Activated CD4-positive, alpha-beta T cell treated with anti-CD3 and anti-CD28 coated beads for 4 hours (primary cell): Measurements from ENCODE around the gene C1orf159.
A peak's percentile ranks its signal among the peaks of the same experiment; 100 is the strongest.

Experiments
- DNase-seq, 2 donors: peaks; one replicate each; pipeline ENCODE4 v3.0.0-alpha.2; 2020

Gene C1orf159

DNA sequence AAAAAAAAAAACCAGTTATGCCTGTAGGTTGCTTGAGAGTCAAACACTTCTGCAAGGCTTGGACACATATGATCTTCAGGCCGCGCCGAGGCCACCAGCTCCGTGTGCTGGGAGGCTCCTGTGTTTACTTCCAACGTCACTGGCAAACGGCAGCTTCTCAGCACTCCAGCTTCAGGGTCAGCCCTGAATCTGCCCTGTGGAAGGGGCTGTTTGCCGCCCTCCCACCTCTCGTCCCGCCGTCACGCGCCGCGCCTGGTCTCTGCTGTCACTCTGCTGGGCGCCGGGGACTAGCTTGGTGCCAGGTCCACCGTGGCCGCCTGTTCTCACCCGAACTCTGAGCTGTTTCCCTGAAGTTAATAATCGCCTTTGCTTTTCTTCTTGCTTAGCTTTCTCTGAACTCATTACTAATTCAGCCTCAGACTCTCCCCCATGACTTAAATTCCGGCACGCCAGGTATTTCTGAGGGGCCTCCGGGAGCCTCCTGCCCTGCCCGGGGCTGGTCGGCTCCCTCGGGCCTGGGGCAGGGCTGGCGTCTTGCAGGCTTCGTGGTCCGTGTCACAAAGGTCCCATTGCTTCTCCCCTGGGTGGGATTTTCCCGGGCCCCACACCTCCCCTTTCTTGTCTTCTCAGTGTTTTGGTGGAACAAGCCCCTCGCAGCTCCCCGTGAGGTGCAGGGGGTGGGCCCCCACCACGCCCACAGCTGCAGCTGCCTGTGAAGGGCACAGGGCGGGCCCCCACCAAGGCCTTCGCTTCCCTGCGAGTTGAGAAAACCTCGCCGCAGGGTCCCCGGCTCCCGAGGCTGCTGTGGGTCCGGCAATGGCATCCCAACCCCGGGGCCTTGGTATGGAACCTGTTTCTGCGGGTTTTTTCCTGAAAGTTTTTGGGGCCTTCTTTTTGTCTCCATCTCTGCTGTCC, 14.6 kb upstream of the C1orf159 start:
- DNase-seq: no peak

DNA sequence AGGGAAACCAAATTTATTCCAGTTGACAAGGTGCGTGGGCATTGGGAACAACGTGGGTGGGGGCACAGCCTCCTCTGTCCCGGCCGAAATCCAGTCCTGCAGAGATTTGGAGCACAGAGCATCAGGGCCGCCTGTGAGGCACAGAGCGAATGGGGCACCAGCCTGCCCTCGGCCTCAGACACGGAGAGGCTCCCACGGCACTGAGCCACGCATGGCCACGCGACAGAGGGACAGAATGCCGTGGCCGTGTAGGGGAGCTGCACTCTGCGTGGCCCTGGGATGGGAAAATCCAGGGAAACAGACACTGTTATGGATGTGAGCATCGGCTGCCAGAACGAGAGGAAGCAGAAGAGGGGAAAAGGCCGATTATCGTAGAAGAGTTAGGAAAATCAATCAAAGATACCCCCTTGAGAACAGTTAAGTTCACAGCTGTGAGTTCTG, 13.5 kb upstream of the C1orf159 start:
- DNase-seq: no peak

DNA sequence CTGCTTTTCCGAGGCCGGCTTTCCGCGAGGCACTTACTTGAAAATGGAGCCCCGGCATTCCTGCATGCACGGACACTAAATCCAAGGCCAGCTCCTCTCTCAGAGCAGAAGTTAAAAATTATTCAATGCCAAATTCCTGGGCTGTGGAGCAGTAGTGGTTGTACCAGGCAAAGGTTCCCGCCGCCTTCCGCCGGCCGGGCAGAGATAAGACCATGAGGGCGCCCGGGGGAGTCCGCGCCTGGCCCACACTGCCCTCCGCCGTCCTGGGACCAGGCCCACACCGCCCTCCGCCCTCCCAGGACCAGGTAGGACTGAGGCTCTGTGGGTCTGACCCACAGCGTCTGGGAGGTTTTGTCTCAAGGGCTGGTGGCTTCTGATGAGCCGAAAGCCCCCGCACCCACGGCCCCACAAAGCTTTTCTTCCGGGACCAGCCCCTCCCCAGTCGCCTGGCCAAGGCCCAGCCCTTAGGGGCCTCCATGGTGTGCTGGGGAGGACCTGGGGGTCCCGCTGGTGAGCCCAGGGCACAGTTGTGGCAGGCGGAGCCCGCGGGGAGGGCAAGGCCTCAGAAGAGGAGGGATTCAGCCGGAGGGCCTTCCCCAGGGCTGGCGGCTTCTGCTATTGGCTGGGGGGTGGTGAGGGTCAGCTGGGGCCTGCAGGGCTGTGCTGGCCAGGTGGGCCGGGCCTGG, 12.7 kb upstream of the C1orf159 start:
- no peak for DNase-seq

DNA sequence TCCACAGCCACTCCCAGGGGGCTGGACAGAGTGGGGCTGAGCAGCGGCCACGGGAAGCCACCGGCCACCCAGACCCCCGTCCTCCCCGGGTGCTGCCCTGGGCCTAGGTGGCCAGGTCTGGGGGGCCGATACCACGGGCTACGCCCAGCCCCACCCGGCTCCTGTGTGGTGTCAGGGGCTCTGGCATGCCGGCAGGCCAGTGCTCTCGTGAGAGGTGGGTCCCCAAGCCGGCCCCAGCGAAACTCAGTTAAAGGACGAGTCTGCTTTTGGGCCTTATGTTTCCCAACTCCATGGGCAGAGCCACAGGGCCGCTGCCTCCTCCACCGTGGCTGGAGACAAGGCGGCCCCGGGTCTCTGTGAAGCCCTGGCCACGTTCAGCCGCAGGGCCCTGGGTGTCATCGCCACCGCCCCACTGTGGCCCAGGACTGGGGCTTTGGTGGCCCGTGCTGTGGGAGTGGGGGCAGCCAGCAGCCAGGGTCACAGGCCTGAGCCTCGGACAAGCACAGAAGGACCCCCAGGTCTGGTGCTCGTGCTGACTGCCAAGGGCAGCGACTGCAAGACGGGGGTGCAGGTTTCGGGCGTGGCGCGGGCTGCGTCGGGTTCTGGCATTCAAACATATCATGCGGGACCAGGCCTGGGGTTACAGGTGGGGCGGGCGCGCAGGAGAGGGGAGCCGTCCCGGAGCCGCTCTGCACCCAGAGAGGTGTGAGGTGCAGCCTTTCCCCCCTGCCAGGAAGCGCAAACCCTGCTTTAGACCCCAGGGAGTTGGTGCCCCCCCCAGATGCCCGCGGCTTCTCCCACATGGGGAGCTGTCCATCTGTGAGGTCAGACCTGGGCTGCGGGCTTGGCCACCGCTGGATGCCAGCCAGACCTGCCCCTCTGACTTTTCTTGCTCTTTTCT, 11.9 kb upstream of the C1orf159 start:
- DNase-seq: no peak

DNA sequence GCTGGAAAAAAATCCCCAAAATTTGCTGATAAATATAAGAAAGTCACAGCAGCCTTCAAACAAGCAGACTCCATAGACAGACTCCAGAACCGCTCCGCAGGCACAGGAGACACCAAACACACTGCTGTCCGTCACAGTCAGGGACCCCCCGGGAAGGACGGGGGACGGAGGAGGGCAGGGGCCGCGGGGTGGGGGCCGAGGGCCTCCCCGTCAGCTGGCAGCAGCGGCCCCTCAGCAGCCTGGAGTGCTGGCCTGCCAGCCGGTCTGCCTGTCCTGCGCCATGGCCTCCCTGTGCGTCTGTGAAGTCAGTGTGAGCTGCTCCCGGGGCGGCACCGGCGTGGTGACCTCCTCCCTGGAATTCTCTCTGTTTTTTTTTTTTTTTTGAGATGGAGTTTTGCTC, 10.1 kb upstream of the C1orf159 start:
- DNase-seq: no peak

DNA sequence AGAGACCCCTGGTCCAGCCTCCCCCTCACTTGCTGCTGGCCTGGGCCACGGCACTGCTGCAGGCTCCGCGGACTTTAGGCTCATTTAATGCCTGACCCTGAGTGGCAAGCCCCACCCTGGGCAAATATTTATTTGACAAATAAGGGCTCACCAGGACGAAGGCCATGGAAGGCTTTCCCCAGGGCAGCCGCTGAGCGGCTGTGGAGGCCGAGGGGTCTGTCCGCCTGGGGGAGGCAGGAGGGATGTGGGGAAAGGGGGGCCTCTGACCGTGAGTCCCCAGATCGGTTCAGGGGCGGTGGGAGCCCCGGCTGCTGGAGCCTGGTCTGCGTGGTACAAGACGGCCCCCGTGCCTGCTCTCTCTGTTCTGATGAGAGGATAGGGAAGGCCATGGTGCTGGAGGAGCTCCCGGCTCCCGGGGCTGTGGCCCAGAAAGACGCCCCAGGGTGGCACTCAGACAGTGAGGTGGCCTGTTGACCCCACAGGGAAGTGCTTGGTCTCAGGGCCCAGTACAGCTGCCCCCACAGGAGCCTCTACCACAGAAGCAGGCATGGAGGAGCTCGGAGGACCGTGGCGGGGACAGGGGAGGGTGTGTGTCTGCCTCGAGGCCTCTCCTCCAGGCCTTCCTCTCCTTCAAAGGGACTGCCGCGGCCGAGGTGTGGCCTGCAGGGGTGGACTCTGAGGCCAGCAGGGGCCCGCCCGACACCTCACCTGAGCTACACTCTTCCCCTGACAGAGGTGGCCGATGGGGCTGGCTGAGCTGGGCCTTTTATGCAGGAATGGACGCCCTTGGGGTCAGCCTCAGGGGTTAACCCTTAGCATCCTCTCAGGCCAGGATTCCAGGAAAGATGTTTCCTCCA, 9.1 kb upstream of the C1orf159 start:
- no peak for DNase-seq

DNA sequence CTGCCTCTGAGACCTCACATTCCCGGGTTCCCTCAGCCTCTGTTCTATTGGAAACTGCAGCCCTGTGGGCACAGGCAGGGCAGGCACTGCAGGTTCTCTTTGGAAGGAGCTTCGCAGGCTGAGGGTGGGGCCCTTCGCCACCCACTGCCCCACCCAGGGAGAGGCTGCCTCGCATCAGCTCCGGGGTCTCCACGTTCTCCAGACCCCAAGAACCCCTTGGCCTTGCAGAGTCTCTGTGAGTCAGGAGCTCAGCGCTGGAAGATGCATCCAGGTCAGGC, 8.6 kb upstream of the C1orf159 start:
- no peak for DNase-seq

DNA sequence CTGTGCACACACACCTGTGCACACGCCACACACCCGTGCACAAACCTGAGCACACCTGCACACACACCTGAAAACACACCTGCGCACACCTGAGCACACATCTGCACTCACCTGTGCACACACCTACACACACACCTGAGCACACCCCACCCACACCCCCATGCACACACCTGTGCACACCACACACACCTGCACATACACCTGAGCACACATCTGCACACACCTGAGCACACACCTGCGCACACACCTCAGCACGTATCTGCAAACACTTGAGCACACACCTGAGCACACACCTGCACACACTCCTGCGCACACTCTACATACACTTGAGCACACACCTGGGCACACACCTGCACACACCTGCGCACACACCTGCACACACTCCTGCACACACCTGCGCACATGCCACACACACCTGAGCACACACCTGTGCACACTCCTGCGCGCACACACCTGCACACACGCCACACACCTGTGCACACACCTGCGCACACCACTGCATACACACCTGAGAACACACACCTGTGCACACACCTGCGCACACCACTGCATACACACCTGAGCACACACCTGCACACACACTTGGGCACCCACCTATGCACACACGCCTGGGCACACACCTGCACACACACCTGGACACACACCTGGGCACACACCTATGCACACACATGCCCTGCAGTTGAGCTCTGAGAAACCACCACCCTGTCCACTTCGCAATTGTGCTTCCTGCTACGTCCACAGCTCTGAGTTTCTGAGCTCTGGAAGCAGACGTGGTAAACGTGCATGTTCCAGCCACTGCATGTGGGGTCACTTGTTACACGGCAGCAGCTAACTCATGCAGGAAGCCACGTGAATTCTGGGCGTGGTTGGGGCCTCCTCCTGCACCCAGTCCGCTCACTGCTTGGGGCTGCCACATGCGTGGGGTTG, 8.0 kb upstream of the C1orf159 start:
- DNase-seq: no peak

DNA sequence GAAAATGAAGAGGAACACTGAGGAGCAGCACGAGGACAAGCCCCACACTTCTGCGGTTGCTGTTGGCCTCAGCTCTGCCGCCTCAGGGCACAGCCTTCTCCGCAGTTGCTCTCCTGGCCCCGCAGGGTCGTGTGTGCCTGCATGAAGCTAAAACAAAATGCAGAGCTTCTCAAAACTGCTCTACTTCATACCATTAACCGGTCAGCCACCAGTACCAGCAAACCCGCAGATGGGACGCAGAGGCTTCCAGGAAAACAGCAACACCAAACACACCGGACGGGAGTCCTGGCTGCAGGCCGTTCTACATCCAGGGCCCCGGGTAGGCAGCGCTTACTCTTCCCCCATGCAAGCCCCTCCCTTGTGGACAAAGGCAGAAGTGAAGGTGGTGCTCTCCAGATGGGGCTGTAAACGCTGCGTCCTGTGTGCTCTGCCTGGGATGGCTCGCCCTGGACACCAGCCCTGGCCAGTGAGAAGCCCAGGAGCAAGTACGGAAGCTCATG, 7.1 kb upstream of the C1orf159 start:
- DNase-seq: no peak

DNA sequence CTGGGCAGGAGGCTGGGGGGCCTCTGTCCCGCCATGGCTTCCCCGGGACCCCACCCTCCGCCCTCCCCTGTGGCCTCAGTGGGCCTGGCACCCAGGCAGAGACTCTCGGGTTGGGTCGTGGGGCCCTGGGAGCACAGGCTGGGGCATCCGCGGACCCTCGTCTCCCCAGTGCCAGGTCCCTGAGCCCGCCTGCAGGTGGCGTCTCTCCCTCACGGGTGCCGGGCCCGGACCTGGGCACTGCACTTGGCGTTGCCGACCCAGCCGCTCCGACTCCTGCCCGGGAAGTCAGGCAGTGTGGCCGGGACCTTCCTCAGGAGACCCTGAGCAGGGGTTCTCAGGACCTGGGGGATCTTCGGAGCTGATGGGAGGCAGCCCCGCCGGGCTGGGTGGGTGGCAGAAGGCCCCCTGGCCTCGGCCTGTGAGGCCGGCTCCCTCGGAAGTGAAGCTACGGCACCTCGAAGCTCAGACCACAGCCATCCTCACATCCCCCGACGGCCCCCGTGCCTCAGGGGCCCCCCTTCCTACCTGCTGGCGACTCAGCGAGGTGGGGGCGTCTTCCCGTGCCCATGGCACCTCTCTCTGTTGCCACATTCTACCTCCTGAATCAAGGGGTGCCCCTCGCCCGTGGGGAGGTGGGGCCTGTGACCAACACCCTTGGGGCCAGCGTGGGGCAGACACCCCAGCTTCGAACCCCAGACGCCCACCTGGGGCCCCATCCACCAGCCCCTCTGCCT, 6.4 kb upstream of the C1orf159 start:
- peak; percentile 87 for DNase-seq

DNA sequence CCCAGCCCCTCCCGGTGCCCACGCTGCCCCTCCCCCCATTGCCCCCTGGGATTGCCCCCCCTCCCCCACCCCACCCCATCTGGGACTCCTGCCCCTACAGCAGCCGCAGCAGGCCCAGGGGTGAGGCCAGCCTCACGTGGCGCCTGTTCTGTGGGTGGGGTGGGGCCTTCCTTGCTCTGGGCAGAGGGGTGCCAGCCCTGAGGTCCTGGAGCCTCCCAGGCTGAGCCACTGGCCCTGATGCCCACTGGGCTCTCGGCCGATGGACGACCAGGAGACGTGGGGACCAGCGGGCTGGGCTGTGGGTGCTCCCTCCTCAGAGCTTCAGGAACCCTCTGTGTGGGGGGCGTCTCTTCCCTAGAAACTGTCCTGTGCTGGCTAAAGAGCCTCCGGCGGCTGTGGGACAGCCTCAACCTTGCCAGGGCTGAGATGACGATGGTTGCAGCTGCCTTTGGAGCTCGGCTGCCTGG, 5.8 kb upstream of the C1orf159 start:
- DNase-seq: no peak

DNA sequence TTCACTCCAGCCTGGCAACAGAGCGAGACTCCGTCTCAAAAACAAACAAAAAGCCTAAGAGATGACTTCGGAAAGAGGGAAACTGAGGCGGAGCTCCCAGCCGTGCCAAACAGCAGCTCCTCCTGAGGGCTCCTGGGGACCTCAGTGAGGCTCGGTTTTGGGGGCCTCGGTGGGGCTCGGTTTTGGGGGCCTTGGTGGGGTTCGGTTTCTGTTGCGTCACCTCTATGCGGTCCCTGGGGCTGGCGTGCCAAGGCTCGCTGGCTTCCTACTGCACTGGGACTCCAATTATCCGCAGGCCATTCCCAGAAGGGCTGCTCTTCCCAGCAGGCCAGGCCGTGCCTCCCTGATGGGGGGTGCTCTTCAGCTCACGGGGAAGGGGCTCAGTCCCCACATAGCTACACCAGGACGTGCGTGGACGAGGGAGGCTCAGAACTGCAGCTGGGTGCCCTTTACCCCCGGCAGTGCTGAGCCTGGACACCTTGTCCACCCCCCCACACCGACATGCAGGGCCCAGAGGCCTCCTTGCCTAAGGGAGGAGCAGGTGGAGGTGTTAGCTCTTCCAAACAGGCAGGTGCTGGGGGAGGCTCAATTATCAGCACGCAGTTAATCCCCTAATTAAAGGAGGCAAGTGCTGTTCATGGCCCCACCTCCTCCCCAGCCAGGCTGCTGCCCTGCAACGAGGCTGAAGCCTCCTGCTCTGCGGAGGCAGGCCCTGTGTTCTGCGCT, 5.1 kb upstream of the C1orf159 start:
- DNase-seq: no peak

DNA sequence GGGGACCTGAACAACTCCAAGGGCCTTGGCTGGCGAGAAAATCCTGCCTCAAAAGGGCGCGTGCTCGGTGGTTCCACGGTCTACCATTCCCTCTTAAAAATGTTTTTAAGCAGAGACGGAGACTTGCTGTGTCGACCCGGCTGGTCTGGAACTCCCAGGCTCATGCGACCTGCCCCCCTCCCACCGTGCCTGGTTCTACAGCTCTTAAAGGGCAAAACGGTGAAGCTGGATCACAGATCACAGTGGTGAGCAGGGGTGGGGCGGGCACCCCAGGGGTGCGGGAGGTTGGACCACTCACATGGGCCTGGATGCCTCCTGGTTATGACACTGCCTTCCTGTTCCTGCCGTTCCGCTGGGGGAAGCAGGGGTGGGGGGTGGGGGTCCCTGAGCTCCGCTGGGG, 4.2 kb upstream of the C1orf159 start:
- no peak for DNase-seq

DNA sequence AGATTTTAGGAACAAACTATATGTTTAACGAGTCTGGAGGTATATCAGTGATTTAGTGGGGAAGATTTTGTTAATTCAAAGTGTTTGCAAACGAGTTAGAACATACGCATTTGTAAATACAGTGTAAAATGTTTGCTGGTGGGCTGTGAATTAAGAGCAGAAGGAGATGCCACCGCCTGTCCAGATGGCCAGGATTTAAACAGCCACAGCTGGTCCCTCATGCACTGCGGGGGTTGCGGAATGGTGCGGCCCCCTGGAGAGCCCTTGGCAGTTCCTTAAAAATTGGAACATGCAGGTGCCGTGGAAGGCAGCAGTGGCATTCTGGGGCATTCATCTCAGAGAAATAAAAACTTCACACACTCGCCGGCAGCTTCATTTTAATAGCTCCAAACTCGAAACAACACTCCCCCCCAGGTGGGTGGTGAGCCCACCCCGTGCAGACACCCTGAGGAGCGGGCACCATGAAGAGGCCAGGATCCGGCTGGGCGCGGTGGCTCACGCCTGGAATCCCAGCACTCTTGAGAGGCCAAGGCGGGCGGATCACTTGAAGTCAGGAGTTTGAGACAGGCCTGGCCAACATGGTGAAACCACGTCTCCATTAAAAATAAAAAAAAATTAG, 3.5 kb upstream of the C1orf159 start:
- DNase-seq: no peak

DNA sequence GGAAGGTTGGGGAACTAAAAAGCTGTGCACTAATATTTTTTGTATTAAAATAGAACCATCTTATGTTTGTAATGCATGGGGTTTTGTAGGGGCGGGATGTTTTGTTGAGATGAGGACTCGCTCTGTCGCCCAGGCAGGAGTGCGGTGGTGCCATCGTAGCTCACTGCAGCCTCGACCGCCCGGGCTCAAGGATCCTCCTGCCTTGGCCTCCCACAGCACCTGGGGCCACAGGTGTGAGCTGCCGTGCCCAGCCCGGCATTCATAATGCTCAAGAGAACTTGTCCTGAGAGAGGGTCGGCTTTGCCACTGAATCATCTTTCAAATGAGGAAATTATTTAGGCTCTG, 3.0 kb upstream of the C1orf159 start:
- no peak for DNase-seq

DNA sequence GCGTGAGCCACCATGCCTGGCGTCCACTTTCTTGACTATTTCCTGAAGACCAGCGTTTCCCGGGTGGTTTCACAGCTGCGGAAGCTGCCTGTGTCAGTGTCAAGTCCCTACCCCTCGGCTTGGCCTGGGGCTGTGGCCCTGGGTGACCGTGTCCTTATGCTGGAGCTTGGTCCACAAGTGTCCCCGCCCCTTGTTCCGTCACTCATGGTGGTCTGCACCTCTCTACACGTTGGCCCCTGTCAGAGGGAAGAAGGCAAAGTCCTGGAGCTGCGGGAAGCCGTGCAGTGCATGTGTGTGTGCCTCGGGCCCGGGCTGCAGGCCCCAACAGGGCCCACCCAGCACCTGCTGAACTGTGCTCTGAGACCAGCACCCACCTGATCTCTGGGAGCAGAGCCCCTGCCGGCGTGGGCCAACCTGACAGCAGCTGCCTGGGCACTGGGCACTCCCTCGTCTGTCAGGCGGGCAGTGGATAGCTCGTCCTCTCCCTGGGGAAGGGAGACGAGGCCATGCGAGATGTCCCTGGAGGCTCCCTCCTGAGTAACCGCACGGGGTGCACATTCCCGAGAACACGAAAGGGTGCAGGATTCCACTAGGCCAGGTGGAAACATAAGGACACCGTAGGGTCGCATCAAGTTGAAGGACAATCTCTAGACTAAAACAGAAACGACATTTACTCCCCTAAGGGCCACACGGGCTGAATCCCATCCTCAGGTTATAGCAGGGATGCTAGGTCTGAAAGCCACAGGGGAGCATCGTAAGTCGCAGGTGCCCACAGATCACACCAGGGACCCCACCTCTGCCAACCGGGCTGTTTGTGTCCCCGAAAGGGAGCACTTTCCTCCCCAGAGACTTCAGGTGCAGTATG, 2.4 kb upstream of the C1orf159 start:
- no peak for DNase-seq

DNA sequence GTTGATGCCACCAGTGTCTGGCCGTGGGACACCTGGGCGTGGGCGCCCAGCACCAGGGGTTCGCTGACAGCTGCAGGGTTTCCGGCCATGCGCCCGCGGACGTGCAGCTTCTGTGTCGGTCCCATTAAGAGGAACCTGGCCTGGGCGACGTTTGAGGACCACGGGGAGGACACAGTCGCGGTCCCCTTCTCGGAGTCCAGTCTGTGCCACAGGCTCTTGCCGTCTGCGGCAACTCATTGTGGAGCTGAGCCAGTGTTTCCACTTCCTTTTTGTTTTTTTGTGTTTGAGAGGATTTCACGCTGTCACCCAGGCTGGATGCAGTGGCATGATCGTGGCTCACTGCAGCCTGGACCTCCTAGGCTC, 1.6 kb upstream of the C1orf159 start:
- no peak for DNase-seq
